SK-N-SH (cell line): ENCODE measurements around the gene MIEN1.

ENCODE experiments used
- EP300 ChIP-seq, 2 experiments: IDR thresholded peaks; 2 replicates each; pipeline versions ENCODE4 v1.4.0 to v1.6.1; 2012; ENCODE audit warnings: borderline replicate concordance in 1 of 2, low read depth in 1 of 2, low read length in 1 of 2
- TCF12 ChIP-seq: IDR thresholded peaks from 2 replicates; pipeline ENCODE4 v1.4.0; 2012
- YY1 ChIP-seq: IDR thresholded peaks from 2 replicates; pipeline ENCODE4 v1.4.0; 2012; ENCODE audit warnings: low read depth, mild to moderate bottlenecking
- TF ChIP-seq, protein P1 (sequence below): IDR thresholded peaks from 2 replicates; pipeline ENCODE4 v1.4.0; 2012; ENCODE audit warnings: low read depth

DNA sequence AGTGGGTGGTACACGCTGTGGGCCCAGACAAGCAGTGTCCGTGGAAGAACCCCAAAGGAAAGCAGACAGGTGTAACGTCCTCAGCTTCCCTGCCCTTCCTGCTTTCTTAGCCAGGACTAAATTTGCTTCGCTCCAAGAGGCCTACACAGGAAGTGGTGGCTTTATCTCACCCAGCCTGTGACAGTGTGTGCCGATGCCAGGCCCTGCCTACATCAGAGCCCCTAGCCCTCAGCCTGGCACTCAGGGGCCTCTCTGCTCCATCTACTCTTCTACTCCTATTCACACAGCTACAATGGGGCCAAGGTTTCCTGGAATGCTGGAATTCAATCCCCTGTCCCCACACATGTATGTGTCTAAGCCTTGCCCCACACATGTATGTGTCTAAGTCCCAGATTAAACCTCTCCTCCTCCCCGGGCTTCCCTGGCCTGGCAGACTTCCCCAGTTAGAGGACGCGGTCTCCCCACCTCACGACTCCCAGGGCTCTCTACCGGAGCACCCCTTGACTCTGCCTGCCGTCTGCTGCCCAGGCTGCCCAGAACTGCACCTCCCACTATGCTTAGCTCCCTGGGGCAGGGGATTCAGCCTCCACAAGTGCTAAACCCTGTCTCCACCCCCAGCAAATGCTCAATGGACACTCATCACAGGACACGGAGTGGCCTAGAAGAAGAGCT, 50.7 kb downstream of the MIEN1 start:
- TF ChIP-seq, protein P1, sequence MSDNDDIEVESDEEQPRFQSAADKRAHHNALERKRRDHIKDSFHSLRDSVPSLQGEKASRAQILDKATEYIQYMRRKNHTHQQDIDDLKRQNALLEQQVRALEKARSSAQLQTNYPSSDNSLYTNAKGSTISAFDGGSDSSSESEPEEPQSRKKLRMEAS, result no peak
- TF ChIP-seq YY1 (no peak), TCF12 (no peak), EP300 (IDR thresholded peaks at IDR 0.05; ENCODE audit: borderline replicate concordance in 1 of 2, low read depth in 1 of 2, low read length in 1 of 2) (no peak)
